D721Med (cell line): ENCODE data around the gene CEP152.

ENCODE experiments used
- DNase-seq: peaks from one replicate; pipeline ENCODE4 v3.0.0; 2011; ENCODE audit warnings: low spot score; ENCODE audit not compliant: insufficient read length
- FAIRE-seq: peaks from 2 replicates; lab custom pipeline; 2011; peaks lifted over from hg19 to GRCh38; lab: Jason Lieb, UNC
- TF ChIP-seq, protein P1 (sequence below): IDR thresholded peaks from 2 replicates; pipeline ENCODE4 v1.5.1; 2012; ENCODE audit warnings: mild to moderate bottlenecking, control low read depth; ENCODE audit not compliant: insufficient read depth; ENCODE audit errors: missing control alignments

The CEP152 gene

GRCh38 chr15:48695088-48695826 is 115.6 kb downstream of the CEP152 start:
- DNase-seq (no peak), FAIRE-seq (no peak)
- TF ChIP-seq, protein P1, sequence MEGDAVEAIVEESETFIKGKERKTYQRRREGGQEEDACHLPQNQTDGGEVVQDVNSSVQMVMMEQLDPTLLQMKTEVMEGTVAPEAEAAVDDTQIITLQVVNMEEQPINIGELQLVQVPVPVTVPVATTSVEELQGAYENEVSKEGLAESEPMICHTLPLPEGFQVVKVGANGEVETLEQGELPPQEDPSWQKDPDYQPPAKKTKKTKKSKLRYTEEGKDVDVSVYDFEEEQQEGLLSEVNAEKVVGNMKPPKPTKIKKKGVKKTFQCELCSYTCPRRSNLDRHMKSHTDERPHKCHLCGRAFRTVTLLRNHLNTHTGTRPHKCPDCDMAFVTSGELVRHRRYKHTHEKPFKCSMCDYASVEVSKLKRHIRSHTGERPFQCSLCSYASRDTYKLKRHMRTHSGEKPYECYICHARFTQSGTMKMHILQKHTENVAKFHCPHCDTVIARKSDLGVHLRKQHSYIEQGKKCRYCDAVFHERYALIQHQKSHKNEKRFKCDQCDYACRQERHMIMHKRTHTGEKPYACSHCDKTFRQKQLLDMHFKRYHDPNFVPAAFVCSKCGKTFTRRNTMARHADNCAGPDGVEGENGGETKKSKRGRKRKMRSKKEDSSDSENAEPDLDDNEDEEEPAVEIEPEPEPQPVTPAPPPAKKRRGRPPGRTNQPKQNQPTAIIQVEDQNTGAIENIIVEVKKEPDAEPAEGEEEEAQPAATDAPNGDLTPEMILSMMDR = no peak

- TF ChIP-seq, protein P1 = no peak
- no peak for DNase-seq
- no peak for FAIRE-seq
These were observed 117.4 kb downstream of the CEP152 start for GRCh38 chr15:48693484-48693883.

GRCh38 chr15:48688493-48688892 is 122.4 kb downstream of the CEP152 start:
- FAIRE-seq (no peak), DNase-seq (no peak)
- TF ChIP-seq, protein P1 = no peak
